Measurements from ENCODE around the gene TMEM132E. TPM values are rescaled to one million over a fixed set of nuclear protein-coding genes. Genes with fewer than 3 reads are reported as not detected.
A peak's percentile ranks its signal among the peaks of the same experiment; 100 is the strongest.

Gene TMEM132E
- total and polyA plus RNA-seq, 12 donors, result 0.04 to 0.09 TPM; not detected in 10

- no peaks in the 10 kb centered on the region for H3K4me1 ChIP-seq
- H3K27me3 ChIP-seq, result peaks cover 0 to 84% (median 77%) of the 10 kb centered on the region in 7 donors
- H3K9me3 ChIP-seq, result no peaks in the 10 kb centered on the region
- no peaks in the 10 kb centered on the region for H3K36me3 ChIP-seq
- H3K4me3 ChIP-seq, result no peak overlapping the region
- ATAC-seq (no peak), DNase-seq (no peak)
- intact Hi-C loops (cut with DNase I), result no loop called here
- WGBS, 2 donors, result 65 to 67% methylated on average over 4 of the region's 4 CpGs
- TF ChIP-seq CTCF (IDR thresholded peaks at IDR 0.05), result no peak
- no peak overlapping the region for H3K27ac ChIP-seq
These were observed 38.0 kb downstream of the TMEM132E start for GRCh38 chr17:34617398-34617797.

GRCh38 chr17:34619687-34620217 lies 40.4 kb downstream of the TMEM132E start:
- no peaks in the 10 kb centered on the region for H3K36me3 ChIP-seq
- intact Hi-C loops (cut with DNase I), result no loop called here
- no peak for ATAC-seq

GRCh38 chr17:34620458-34620857 lies 41.1 kb downstream of the TMEM132E start:
- peaks cover 0 to 97% (median 87%) of the 10 kb centered on the region in 7 donors for H3K27me3 ChIP-seq
- intact Hi-C loops (cut with DNase I), result no loop called here
- no peak overlapping the region for H3K4me3 ChIP-seq

More at GRCh38 chr17:34619687-34620217, 40.4 kb downstream of the TMEM132E start:
- Histone ChIP-seq H3K27ac (no peak overlapping the region), H3K27me3 (peaks cover 0 to 90% (median 81%) of the 10 kb centered on the region in 7 donors), H3K4me3 (no peak overlapping the region), H3K9me3 (no peaks in the 10 kb centered on the region), H3K4me1 (no peaks in the 10 kb centered on the region)
- no peak for DNase-seq
- 59 to 71% methylated on average over 3 of the region's 3 CpGs for WGBS, 2 donors
- no peak for TF ChIP-seq CTCF (IDR thresholded peaks at IDR 0.05)

GRCh38 chr17:34622862-34623623 lies 43.7 kb downstream of the TMEM132E start:
- no peaks in the 10 kb centered on the region for H3K9me3 ChIP-seq
- ATAC-seq (peak in 1 of 8 donors; percentile 47), DNase-seq (no peak)
- no peaks in the 10 kb centered on the region for H3K36me3 ChIP-seq
- peaks cover 0 to 97% (median 86%) of the 10 kb centered on the region in 7 donors for H3K27me3 ChIP-seq
- H3K4me1 ChIP-seq, result peaks cover 0 to 7% (median 0%) of the 10 kb centered on the region in 9 donors
- 86 to 88% methylated on average over 10 of the region's 10 CpGs for WGBS, 2 donors
- TF ChIP-seq CTCF (IDR thresholded peaks at IDR 0.05), result no peak
- no peak overlapping the region for H3K4me3 ChIP-seq
- intact Hi-C loops (cut with DNase I), result no loop called here
- no peak overlapping the region for H3K27ac ChIP-seq

More at GRCh38 chr17:34620458-34620857, 41.1 kb downstream of the TMEM132E start:
- DNase-seq, result no peak
- no peaks in the 10 kb centered on the region for H3K9me3 ChIP-seq
- H3K27ac ChIP-seq, result no peak overlapping the region
- ATAC-seq, result no peak
- WGBS, 2 donors, result 75 to 87% methylated on average over 5 of the region's 5 CpGs
- H3K36me3 ChIP-seq, result no peaks in the 10 kb centered on the region
- TF ChIP-seq CTCF (IDR thresholded peaks at IDR 0.05), result no peak
- no peaks in the 10 kb centered on the region for H3K4me1 ChIP-seq
